DOHH2 (cell line): ENCODE data around the gene ACTR1A.

Experiments used
- H3F3A ChIP-seq: fragments of 200-600 bp; sonication (generic), shearing (Covaris generic); 2 replicates; pipeline ENCODE4 v1.6.0; 2016; ENCODE audit warnings: antibody characterized with exemption, mild to moderate bottlenecking; ENCODE audit not compliant: control insufficient read depth, insufficient read depth
- H3K27ac ChIP-seq: fragments of 200-600 bp; sonication (generic); 2 replicates; pipeline ENCODE4 v1.5.1; 2014; ENCODE audit warnings: low read depth, mild to moderate bottlenecking, low read length, moderate library complexity
- H3K27me3 ChIP-seq: fragments of 200-600 bp; sonication (generic); 2 replicates; pipeline ENCODE4 v1.6.1; 2014; ENCODE audit warnings: mild to moderate bottlenecking, low read length, mixed read lengths; ENCODE audit not compliant: control insufficient read depth
- H3K36me3 ChIP-seq: fragments of 200-600 bp; sonication (generic); 2 replicates; pipeline ENCODE4 v1.6.1; 2014; ENCODE audit warnings: mild to moderate bottlenecking, low read length, moderate library complexity, mixed read lengths; ENCODE audit not compliant: control insufficient read depth
- H3K4me1 ChIP-seq: fragments of 200-600 bp; sonication (generic); 2 replicates; pipeline ENCODE4 v1.6.1; 2014; ENCODE audit warnings: mild to moderate bottlenecking, low read length, mixed read lengths; ENCODE audit not compliant: control insufficient read depth
- H3K4me2 ChIP-seq: fragments of 200-600 bp; sonication (generic); 2 replicates; pipeline ENCODE4 v1.6.0; 2014; ENCODE audit warnings: mild to moderate bottlenecking, low read length, moderate library complexity
- H3K4me3 ChIP-seq: fragments of 200-600 bp; sonication (generic); 2 replicates; pipeline ENCODE4 v1.5.1; 2014; ENCODE audit warnings: mild to moderate bottlenecking, low read length, mixed read lengths
- H3K79me2 ChIP-seq: fragments of 200-600 bp; sonication (generic); 2 replicates; pipeline ENCODE4 v1.6.1; 2014; ENCODE audit warnings: mild to moderate bottlenecking, low read length, mixed read lengths; ENCODE audit not compliant: control insufficient read depth
- H3K9me2 ChIP-seq: fragments of 200-600 bp; sonication (generic); replicated peaks from 2 replicates; pipeline ENCODE4 v1.6.1; 2014; ENCODE audit warnings: mild to moderate bottlenecking, low read length, mixed read lengths; ENCODE audit not compliant: control insufficient read depth
- H3K9me3 ChIP-seq: fragments of 200-600 bp; sonication (generic); 2 replicates; pipeline ENCODE4 v1.6.1; 2014; ENCODE audit warnings: antibody characterized with exemption, low read length, mixed read lengths; ENCODE audit not compliant: control insufficient read depth, insufficient read depth
- H4K20me1 ChIP-seq: fragments of 200-600 bp; sonication (generic); 2 replicates; pipeline ENCODE4 v1.6.0; 2014; ENCODE audit warnings: low read depth, mild to moderate bottlenecking, antibody characterized with exemption, low read length, moderate library complexity; ENCODE audit not compliant: control insufficient read depth, insufficient read depth
- CTCF ChIP-seq: fragments of 200-600 bp; sonication (generic); IDR thresholded peaks from one replicate; pipeline ENCODE4 v1.5.1; 2014; ENCODE audit warnings: antibody characterized with exemption, mild to moderate bottlenecking, low read depth, low read length; ENCODE audit not compliant: poor library complexity, severe bottlenecking
- EZH2phosphoT487 ChIP-seq: fragments of 200-600 bp; sonication (generic); IDR thresholded peaks from 2 replicates; pipeline ENCODE4 v1.6.1; 2017; ENCODE audit warnings: borderline replicate concordance, mild to moderate bottlenecking, antibody characterized with exemption, low read length, moderate library complexity, mixed read lengths

ACTR1A gene

DNA sequence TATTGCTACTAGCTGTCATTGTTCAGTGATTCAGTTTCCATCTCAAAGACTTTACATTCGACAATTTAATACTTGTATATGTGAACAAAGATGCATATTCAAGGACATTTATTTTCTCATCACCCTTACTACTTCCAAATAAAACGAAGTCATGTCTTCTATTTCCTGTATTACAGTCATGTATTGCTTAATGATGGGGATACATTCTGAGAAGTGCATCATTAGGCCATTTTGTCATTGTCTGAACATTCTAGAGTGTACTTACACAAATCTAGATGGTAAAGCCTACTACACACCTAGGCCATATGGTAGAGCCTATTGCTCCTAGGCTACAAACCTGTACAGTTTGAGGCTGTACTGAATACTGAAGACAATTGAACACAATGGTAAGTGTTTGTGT lies 57.7 kb downstream of the ACTR1A start:
- H3K9me3 ChIP-seq = no peaks in the 10 kb centered on the region
- H3K4me2 ChIP-seq = no peak overlapping the region
- no peaks in the 10 kb centered on the region for H3K36me3 ChIP-seq
- H3F3A ChIP-seq = no peaks in the 10 kb centered on the region
- TF ChIP-seq EZH2phosphoT487 = no peak
- H3K79me2 ChIP-seq = peaks cover under 1% of the 10 kb centered on the region
- H3K9me2 ChIP-seq = no peaks in the 10 kb centered on the region
- H3K4me1 ChIP-seq = peaks cover 17% of the 10 kb centered on the region
- no peak overlapping the region for H3K4me3 ChIP-seq
- no peaks in the 10 kb centered on the region for H4K20me1 ChIP-seq
- H3K27me3 ChIP-seq = peaks cover 6% of the 10 kb centered on the region
- H3K27ac ChIP-seq = no peak overlapping the region

GRCh38 chr10:102438374-102438773 lies 64.1 kb downstream of the ACTR1A start:
- Histone ChIP-seq H4K20me1 (no peaks in the 10 kb centered on the region), H3F3A (no peaks in the 10 kb centered on the region), H3K27ac (no peak overlapping the region), H3K4me1 (peaks cover 10% of the 10 kb centered on the region), H3K79me2 (no peaks in the 10 kb centered on the region), H3K9me3 (no peaks in the 10 kb centered on the region), H3K4me3 (no peak overlapping the region), H3K4me2 (no peak overlapping the region), H3K36me3 (no peaks in the 10 kb centered on the region), H3K9me2 (no peaks in the 10 kb centered on the region), H3K27me3 (peaks cover 20% of the 10 kb centered on the region)
- TF ChIP-seq CTCF (no peak), EZH2phosphoT487 (no peak)

DNA sequence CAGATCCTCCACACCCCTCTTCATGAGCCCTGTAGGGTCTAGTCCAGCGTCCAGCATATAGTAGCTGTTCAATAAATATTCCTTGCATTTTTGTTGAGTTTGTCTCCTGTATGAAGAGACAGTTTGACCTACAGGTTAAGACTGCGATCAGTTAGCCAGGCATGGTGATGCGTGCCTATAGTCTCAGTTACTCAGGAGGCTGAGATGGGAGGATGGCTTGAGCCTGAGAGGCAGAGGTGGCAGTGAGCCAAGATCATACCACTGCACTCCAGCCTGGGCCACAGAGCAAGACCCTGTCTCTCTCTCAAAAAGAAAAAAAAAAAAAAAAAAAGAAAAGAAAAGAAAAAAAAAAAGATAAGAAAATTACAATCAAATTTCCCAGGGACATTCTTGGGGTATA lies 65.0 kb downstream of the ACTR1A start:
- no peaks in the 10 kb centered on the region for H3K79me2 ChIP-seq
- H3K4me1 ChIP-seq = peaks cover 15% of the 10 kb centered on the region
- H4K20me1 ChIP-seq = no peaks in the 10 kb centered on the region
- H3K27ac ChIP-seq = no peak overlapping the region
- no peaks in the 10 kb centered on the region for H3K9me3 ChIP-seq
- H3K36me3 ChIP-seq = no peaks in the 10 kb centered on the region
- no peaks in the 10 kb centered on the region for H3F3A ChIP-seq
- H3K9me2 ChIP-seq = no peaks in the 10 kb centered on the region
- no peak for TF ChIP-seq EZH2phosphoT487
- no peak for TF ChIP-seq CTCF
- H3K4me3 ChIP-seq = no peak overlapping the region
- no peak overlapping the region for H3K4me2 ChIP-seq
- peaks cover 19% of the 10 kb centered on the region for H3K27me3 ChIP-seq

- peaks cover 5% of the 10 kb centered on the region for H3K36me3 ChIP-seq
- H3K27ac ChIP-seq = no peak overlapping the region
- H3K4me1 ChIP-seq = peaks cover 19% of the 10 kb centered on the region
- no peak overlapping the region for H3K4me3 ChIP-seq
- TF ChIP-seq EZH2phosphoT487 = no peak
- TF ChIP-seq CTCF = no peak
- no peaks in the 10 kb centered on the region for H4K20me1 ChIP-seq
- H3K27me3 ChIP-seq = peaks cover 15% of the 10 kb centered on the region
- no peak overlapping the region for H3K4me2 ChIP-seq
- no peaks in the 10 kb centered on the region for H3K9me3 ChIP-seq
- H3K9me2 ChIP-seq = no peaks in the 10 kb centered on the region
- peaks cover 10% of the 10 kb centered on the region for H3K79me2 ChIP-seq
- no peaks in the 10 kb centered on the region for H3F3A ChIP-seq
Measured at GRCh38 chr10:102436312-102436711, 66.2 kb downstream of the ACTR1A start.
